ENCODE data around the gene VIL1.

DNA sequence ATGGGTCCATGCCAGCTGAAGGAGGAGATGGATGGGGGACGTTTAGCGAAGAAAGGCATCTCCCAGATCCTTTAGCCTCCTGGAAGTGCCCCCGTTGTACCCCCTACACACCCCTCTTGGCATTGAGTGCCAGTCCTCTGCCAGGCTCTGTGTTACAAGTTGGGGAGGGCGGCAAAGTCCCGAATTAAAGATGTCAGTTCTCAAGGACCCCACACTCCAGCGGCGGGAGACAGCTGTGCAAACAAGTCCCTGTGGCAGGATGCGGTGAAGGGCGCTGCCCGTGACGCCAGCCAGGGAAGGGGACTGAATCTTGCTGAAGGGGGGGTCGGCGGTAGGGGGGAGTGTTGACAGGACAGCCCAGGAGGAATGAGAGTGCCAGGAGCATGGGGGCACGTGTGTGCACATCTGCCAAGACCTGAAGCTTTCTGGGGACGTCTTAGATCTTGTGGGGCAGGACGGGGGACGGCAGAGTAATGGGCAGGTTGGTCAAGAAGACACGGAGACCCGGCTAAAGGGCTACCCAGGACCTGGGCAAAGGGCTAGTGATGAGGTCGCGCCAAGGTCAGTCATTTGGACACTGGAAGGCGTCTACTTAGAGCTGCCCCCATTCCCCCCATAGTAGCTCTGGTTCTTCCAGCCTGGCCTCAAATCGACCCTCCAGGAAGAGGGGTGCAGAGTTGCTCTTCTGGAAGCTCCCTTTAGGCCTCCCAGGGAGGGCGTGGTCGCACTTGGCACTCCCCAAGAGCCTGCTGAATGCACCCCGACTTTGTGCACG lies 22.0 kb upstream of the VIL1 start:
- TF ChIP-seq CTCF (IDR thresholded peaks at IDR 0.05; ENCODE audit: low read length) (no peak), EZH2 (optimal IDR thresholded peaks at IDR 0.05; ENCODE audit: low read depth, low read length) (no peak)

All from MM.1S (cell line).